Activated CD8-positive, alpha-beta memory T cell treated with anti-CD3 and anti-CD28 coated beads, Interleukin-2, amount 10 ng/mL, durations not matched to agents 7 days and 5 days (primary cell): ENCODE data around the gene SIM2. TPM values are rescaled to one million over a fixed set of nuclear protein-coding genes. Genes with fewer than 3 reads are reported as not detected.
"Not testable (repeated sequence)": the region's sequence is repeated elsewhere in the genome, so short reads cannot be mapped to it uniquely, and the experiment has no call there.

ENCODE experiments used
- ATAC-seq: fragments of 150-1000 bp; cut with Tn5 transposase; one replicate; pipeline ENCODE4 v1.10.0; 2021; ENCODE audit warnings: moderate library complexity
- CTCF ChIA-PET: fragments of 350-600 bp; sonication (Branson Sonifier 250); formaldehyde crosslinking; loops from one replicate; lab custom pipeline; 2021; ENCODE audit warnings: antibody characterized with exemption; lab: Charles Lee
- DNase-seq: peaks from one replicate; pipeline ENCODE4 v3.0.0-alpha.2; 2020
- H3K27ac Mint-ChIP-seq: one replicate; pipeline ENCODE4 v1.8.0; 2021; ENCODE audit warnings: mild to moderate bottlenecking, mixed read lengths
- H3K27me3 Mint-ChIP-seq: one replicate; pipeline ENCODE4 v1.8.0; 2021; ENCODE audit warnings: mixed read lengths
- H3K36me3 Mint-ChIP-seq: one replicate; pipeline ENCODE4 v1.8.0; 2021; ENCODE audit warnings: mild to moderate bottlenecking, mixed read lengths
- H3K4me1 Mint-ChIP-seq: one replicate; pipeline ENCODE4 v1.8.0; 2021; ENCODE audit warnings: mixed read lengths
- H3K4me3 Mint-ChIP-seq: one replicate; pipeline ENCODE4 v1.8.0; 2021; ENCODE audit warnings: mild to moderate bottlenecking, moderate library complexity, mixed read lengths
- H3K9me3 Mint-ChIP-seq: one replicate; pipeline ENCODE4 v1.8.0; 2022; ENCODE audit warnings: low read depth, mixed read lengths
- total RNA-seq, 2 experiments: library from RNA; stranded (reverse); gene quantifications; one replicate each; pipeline ENCODE4 v1.2.3, GENCODE V29; 2021

The SIM2 gene
- total RNA-seq, 2 experiments from 2014 or later: 0.09 TPM; not detected in 1

DNA sequence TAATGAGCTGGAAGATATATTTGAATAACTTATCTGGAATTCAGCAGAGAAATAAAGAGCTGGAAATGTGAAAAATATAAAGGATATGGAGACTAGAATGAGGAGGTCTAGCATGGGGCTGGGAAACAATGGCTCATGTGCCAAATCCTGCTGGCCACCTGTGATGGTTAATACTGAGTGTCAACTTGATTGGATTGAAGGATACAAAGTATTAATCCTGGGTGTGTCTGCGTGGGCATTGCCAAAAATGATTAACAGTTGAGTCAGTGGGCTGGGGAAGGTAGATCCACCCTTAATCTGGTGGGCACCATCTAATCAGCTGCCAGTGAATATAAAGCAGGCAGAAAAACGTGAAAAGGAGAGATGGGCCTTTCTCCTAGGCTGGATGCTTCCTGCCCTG is 26.6 kb upstream of the SIM2 start:
- H3K9me3 Mint-ChIP-seq, H3K4me1 Mint-ChIP-seq, DNase-seq, ATAC-seq, H3K4me3 Mint-ChIP-seq, CTCF ChIA-PET, H3K36me3 Mint-ChIP-seq, H3K27ac Mint-ChIP-seq: not testable (repeated sequence)
- peaks cover 27% of the 10 kb centered on the region for H3K27me3 Mint-ChIP-seq

DNA sequence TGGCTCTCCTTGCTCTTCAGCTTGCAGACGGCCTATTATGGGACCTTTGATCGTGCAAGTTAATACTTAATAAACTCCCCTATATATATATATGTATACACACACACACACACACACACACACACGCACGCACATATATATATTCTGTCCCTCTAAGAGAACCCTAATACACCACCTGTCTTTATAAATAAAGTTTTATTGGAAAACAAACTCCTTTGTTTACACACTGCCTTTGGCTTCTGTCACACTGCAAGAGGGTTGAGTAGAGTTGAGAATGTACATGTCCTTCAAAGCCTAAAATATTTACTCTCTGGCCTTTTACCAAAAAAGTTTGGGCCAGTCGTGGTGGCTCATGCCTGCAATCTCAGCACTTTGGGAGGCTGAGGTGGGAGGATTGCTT is 26.2 kb upstream of the SIM2 start:
- Mint-ChIP-seq H3K9me3 (no peaks in the 10 kb centered on the region), H3K4me1 (no peaks in the 10 kb centered on the region), H3K4me3 (no peak overlapping the region), H3K36me3 (no peaks in the 10 kb centered on the region), H3K27ac (no peak overlapping the region), H3K27me3 (peaks cover 30% of the 10 kb centered on the region)
- CTCF ChIA-PET: no interaction called here
- no peak for ATAC-seq
- no peak for DNase-seq

DNA sequence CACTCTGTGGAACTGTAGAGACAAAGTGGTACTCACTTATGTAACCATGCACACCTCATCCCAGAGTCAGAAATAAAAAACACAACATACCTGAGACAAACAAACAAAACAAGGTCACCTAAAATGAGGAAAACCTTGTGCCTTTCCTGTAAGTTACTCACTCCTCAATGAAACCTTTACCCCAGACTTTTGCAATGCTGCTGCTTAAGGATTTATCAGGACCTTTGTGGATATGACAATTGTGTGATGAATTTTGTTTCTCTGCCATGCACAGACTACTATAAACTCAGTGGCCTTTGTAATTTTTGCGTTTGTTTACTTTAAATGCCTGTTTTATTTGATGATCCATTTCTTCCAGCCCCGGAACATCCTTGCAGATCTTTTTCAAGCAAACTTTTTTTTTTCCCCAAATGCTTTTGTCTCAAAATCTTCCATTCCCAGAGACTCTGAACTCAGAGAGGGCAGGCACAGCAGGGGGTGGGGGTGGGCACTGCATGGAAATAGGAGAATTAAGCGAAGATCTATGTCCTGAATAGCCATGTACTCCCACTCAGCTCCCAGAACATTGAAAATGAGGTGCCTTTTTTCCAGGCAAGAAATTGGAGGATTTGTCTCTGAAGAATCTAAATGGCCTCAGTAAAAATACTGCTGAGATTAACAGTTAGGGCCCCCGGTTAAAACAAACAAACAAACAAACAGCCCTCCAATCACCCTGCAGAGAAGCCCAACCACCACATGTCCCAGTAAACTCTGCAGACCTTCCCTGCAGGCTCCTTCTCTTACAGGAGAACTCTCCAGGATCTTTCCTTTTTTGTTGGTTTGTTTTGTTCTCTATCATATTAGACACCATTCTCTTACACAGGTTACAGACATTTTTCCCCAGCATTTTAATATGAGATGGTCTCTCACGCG is 22.6 kb upstream of the SIM2 start:
- no peaks in the 10 kb centered on the region for H3K36me3 Mint-ChIP-seq
- peaks cover 36% of the 10 kb centered on the region for H3K27me3 Mint-ChIP-seq
- DNase-seq (no peak), ATAC-seq (no peak)
- no peaks in the 10 kb centered on the region for H3K4me1 Mint-ChIP-seq
- H3K27ac Mint-ChIP-seq: no peak overlapping the region
- CTCF ChIA-PET: no interaction called here
- H3K9me3 Mint-ChIP-seq: peaks cover 2% of the 10 kb centered on the region
- H3K4me3 Mint-ChIP-seq: no peak overlapping the region

DNA sequence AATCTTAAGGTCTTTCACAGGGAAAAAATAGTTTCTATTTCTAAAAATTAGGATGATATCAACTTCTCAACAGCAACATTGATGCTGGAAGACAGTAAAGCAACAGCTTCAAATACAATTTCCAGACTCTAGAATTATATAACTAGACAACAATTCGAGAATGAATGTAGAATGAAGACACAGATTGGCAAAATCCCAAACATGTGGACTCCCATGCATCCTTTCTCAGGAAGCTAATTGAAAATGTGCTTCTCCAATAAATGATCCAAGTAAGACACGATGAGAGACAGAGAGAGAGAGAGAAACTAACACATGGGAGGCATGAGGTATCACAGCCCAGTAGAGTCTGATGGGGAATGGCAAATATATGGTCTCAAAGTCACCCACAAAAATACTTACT is 21.5 kb upstream of the SIM2 start:
- ATAC-seq (no peak), DNase-seq (no peak)
- CTCF ChIA-PET: no interaction called here
- Mint-ChIP-seq H3K27me3 (peaks cover 42% of the 10 kb centered on the region), H3K36me3 (peaks cover 2% of the 10 kb centered on the region), H3K27ac (no peak overlapping the region), H3K9me3 (peaks cover 3% of the 10 kb centered on the region), H3K4me1 (no peaks in the 10 kb centered on the region), H3K4me3 (no peak overlapping the region)

DNA sequence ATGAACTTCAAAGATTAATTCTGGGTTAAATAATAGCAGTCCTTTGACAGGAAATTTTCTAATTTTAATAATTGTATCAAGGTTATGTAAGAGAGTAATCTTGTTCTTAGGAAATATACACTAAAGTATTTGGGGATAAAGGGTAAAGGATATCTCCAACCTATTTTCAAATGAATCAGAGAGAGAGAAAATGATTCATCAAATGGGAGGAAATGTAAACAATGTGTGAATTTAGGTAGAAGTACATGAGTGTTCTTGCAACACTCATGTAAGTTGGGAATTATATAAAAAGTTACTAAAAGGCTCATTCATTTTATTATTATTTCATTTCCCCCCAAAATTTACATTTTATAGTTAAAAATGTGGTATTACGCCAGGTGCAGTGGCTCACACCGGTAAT is 20.4 kb upstream of the SIM2 start:
- CTCF ChIA-PET: no interaction called here
- DNase-seq (no peak), ATAC-seq (no peak)
- Mint-ChIP-seq H3K36me3 (peaks cover 2% of the 10 kb centered on the region), H3K4me1 (no peaks in the 10 kb centered on the region), H3K27me3 (peaks cover 51% of the 10 kb centered on the region), H3K9me3 (peaks cover 3% of the 10 kb centered on the region), H3K4me3 (no peak overlapping the region), H3K27ac (no peak overlapping the region)

DNA sequence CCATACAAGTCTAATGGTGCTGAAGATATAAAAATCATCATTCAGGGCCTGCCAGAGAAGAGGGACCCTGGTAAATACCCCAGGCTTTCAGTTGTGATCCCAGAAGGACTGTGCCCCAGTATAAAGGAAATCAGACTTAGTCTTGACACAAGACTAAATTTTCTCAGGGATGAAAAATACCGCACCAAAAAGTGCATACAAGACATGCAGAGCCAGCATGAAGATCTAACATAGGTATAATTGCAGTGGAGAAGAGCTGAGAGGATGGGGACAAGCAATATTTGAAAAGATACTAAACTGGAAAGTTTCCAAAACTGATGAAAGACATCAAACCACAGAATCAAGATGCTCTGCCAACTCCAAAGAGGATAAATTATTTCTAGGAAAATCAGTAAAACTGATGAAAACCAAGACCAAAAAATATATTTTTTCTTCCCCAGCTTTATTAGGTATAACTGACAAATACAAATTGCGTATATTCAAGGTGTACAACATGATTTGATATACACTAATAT is 17.7 kb upstream of the SIM2 start:
- Mint-ChIP-seq H3K27me3 (peaks cover 58% of the 10 kb centered on the region), H3K36me3 (peaks cover 2% of the 10 kb centered on the region), H3K9me3 (peaks cover 3% of the 10 kb centered on the region), H3K4me1 (no peaks in the 10 kb centered on the region), H3K27ac (no peak overlapping the region), H3K4me3 (no peak overlapping the region)
- ATAC-seq (no peak), DNase-seq (no peak)
- CTCF ChIA-PET: no interaction called here

DNA sequence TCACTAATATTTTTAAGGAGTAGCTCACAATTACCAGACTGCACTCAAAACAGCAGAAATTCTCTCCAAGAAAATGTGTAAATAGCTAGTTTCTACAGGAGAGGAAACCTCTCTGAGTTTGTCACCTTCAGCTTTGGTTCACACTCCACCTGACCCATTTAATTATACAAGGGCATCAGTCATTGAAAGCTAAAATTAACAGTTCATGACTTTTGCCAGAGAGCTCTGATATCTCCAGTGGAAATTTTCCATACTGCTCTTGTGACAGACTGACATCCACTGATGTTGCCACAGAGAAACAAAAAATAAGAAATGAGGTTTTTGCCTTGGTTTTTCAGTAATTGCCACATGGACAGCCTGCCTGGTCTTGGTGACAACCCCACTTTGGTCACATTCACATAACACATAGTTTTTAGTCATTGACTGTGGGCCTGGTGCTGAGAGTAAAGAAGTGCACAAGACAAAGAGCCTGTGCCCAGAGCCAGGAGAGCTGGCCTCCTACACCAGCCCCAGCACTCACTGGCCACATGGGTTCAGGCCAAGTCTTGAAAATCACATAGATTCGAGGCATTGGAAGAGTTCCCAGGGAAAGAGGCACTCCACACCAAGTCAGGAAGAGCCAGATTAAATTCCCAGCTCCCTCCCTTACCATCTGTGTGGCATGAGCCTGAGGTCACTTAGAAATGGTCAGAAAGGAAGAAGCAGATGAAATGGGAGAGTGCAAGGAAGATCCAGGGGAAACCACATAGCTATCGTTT is 13.8 kb upstream of the SIM2 start:
- Mint-ChIP-seq H3K4me3 (no peak overlapping the region), H3K27me3 (peaks cover 65% of the 10 kb centered on the region), H3K36me3 (peaks cover 2% of the 10 kb centered on the region), H3K9me3 (peaks cover 3% of the 10 kb centered on the region), H3K4me1 (no peaks in the 10 kb centered on the region), H3K27ac (no peak overlapping the region)
- ATAC-seq (no peak), DNase-seq (no peak)
- CTCF ChIA-PET: no interaction called here

DNA sequence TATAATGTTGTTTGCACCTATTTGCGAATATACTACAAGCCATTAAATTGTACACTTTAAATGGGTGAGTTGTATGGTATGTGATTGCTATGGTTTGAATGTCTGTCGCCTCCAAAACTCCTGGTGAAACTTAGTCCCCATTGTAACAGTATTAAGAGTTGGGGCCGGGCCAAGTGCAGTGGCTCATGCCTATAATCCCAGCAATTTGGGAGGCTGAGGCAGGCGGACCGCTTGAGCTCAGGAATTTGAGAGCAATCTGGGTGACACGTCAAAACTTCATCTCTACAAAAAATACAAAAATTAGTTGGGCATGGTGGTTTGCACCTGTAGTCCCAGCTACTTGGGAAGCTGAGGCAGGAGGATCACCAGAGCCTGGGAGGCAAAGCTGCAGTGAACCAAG is 12.0 kb upstream of the SIM2 start:
- Mint-ChIP-seq H3K27me3 (peaks cover 75% of the 10 kb centered on the region), H3K4me1 (no peaks in the 10 kb centered on the region), H3K27ac (no peak overlapping the region), H3K36me3 (no peaks in the 10 kb centered on the region), H3K4me3 (no peak overlapping the region), H3K9me3 (no peaks in the 10 kb centered on the region)
- CTCF ChIA-PET: interaction anchor here (0.7 kb wide), 1 partner anchor 13 kb away, joined by 3 read pairs; no protein-coding TSS in a partner anchor
- DNase-seq: no peak
- no peak for ATAC-seq

DNA sequence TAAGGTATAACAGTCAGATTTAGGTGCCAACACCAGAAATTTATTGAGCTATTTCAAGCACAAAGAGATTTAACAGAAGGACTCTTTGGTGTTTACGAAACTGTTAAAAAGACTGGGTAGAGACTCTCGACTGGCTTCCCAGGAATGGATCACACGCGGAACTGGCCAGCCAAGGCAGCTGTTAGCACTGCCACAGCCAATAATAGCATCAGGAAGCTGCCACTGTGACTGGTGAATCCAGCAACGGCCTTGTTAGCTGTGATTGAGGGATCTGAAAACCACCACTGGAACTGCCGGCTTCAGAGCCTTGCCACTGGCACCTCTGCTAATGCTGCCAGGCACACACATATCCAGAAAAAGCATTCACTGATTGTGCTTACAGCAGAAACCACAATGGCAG is 10.6 kb upstream of the SIM2 start:
- DNase-seq (no peak), ATAC-seq (no peak)
- no peak overlapping the region for H3K27ac Mint-ChIP-seq
- no peak overlapping the region for H3K4me3 Mint-ChIP-seq
- H3K9me3 Mint-ChIP-seq: no peaks in the 10 kb centered on the region
- peaks cover 75% of the 10 kb centered on the region for H3K27me3 Mint-ChIP-seq
- no peaks in the 10 kb centered on the region for H3K36me3 Mint-ChIP-seq
- CTCF ChIA-PET: interaction anchor here (1.6 kb wide), 1 partner anchor 24 kb away, joined by 3 read pairs; no protein-coding TSS in a partner anchor
- peaks cover 4% of the 10 kb centered on the region for H3K4me1 Mint-ChIP-seq

DNA sequence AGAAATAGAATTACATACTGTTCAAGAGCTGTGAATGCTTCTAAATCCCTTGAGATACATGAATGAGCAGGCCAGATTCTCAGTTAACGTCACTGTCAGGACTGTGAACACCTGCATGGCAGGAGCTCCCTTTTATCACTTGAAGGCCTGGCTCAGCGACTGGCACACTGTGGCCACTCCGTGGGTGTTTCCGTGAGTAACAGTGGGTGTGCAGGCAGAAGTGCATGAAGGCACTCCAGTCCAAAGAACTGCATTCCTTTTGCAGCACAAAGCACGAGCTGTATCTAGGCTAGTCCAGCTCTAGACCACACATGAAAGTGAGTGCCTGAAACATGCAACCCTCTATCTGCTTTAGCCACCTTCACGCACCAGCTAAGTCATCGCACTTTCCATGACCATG is 9.6 kb upstream of the SIM2 start:
- DNase-seq: no peak
- CTCF ChIA-PET: interaction anchor here (1.6 kb wide), 1 partner anchor 23 kb away, joined by 3 read pairs; no protein-coding TSS in a partner anchor
- H3K36me3 Mint-ChIP-seq: peaks cover 2% of the 10 kb centered on the region
- peaks cover 4% of the 10 kb centered on the region for H3K4me1 Mint-ChIP-seq
- ATAC-seq: no peak
- no peaks in the 10 kb centered on the region for H3K9me3 Mint-ChIP-seq
- no peak overlapping the region for H3K27ac Mint-ChIP-seq
- H3K4me3 Mint-ChIP-seq: no peak overlapping the region
- peaks cover 77% of the 10 kb centered on the region for H3K27me3 Mint-ChIP-seq

DNA sequence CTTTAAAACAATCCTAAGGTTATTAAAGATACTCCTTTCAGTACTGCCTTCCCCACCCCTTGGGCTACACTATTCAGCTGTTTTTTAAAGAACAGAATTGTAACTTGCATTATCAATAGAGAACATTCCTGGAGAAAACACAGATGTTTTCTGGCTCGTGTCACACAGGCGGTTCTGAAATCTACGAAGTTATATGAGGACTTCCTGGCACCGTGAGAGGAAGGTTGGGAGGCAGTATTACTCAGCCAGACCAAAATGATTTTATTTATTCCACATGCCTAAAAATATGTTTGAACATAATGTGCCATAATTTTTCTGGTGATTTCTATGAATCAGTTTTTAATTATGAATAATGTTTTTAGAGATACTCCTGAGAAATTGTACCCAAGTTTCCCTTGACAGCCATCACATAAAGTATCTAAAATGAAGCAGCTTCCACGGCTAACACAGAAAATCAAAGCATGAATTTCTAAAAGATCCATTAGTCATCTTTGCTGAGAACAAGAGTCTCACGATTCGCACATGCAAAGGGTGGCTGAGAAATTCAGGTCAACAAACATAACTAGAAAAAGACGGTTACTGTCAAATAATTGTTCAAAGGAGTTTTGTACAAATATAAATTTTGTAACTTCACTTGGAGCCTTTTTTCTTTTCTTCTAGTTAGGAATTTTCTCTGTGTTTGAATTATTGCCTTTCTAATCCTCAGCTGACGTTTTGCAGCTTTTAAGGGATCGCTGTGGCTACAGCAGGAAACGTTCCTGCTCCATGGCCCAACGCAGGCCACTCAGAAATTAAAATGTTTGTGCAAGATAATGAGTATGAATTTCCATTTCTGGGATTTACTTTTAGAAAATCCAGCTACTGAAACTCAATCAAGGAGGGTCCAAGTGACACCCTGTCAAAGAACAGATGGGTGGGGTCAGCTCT is 8.0 kb upstream of the SIM2 start:
- ATAC-seq (no peak), DNase-seq (no peak)
- CTCF ChIA-PET: interaction anchor here (2.1 kb wide), 1 partner anchor 10 kb away, joined by 4 read pairs; no protein-coding TSS in a partner anchor
- Mint-ChIP-seq H3K27me3 (peaks cover 80% of the 10 kb centered on the region), H3K9me3 (no peaks in the 10 kb centered on the region), H3K36me3 (peaks cover 2% of the 10 kb centered on the region), H3K27ac (no peak overlapping the region), H3K4me3 (no peak overlapping the region), H3K4me1 (peaks cover 4% of the 10 kb centered on the region)

DNA sequence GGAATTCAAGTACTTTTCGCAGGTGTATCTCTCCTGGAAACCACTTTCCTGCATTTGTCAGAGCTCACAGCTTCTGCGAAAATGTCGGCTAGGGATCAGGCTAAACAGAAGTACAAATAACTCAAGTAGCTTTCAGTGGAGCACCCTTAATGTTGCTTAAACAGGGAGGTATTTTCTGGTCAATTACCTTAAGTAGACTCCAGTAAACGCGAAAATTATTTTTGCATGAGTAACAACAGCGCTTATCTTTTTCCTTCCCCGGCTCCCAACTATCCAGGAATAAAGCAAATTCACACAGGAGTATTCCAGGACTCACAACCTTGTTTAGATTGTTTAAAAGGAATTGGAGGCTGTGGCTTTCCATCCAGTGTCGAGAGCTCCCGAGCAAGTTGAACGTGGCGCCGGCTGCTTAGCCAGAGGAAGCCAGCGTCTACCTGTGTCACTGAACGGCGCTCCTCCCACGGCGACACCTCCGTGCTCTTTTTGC is 7.3 kb upstream of the SIM2 start:
- Mint-ChIP-seq H3K27me3 (peaks cover 87% of the 10 kb centered on the region), H3K9me3 (no peaks in the 10 kb centered on the region), H3K4me3 (no peak overlapping the region), H3K4me1 (peaks cover 4% of the 10 kb centered on the region), H3K27ac (no peak overlapping the region), H3K36me3 (peaks cover 2% of the 10 kb centered on the region)
- DNase-seq (no peak), ATAC-seq (no peak)
- CTCF ChIA-PET: interaction anchor here (2.1 kb wide), 1 partner anchor 10 kb away, joined by 4 read pairs; no protein-coding TSS in a partner anchor
